ENCODE results near the gene WBP4.

DNA sequence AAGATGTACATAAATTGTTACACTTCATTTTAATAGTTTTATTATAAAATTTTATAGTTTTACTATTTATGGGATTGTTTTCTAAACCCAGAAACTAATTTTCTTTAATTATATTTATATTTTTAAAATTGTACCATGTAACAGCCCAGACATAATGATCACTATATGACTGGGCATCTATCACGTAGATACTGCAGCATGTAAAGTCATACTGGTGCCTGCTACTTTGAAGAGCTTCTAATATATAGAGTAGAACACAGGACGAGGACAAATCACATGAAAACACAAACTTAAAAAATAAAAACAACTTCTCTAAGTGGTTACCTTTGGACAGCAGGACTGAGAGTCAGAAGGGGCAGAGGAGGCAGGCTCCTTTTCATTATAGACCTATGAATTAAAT is 47.5 kb upstream of the WBP4 start:
- TF ChIP-seq EZH2 (IDR thresholded peaks at IDR 0.05; ENCODE audit: borderline replicate concordance, low read length) = no peak
- TF ChIP-seq, protein P1, sequence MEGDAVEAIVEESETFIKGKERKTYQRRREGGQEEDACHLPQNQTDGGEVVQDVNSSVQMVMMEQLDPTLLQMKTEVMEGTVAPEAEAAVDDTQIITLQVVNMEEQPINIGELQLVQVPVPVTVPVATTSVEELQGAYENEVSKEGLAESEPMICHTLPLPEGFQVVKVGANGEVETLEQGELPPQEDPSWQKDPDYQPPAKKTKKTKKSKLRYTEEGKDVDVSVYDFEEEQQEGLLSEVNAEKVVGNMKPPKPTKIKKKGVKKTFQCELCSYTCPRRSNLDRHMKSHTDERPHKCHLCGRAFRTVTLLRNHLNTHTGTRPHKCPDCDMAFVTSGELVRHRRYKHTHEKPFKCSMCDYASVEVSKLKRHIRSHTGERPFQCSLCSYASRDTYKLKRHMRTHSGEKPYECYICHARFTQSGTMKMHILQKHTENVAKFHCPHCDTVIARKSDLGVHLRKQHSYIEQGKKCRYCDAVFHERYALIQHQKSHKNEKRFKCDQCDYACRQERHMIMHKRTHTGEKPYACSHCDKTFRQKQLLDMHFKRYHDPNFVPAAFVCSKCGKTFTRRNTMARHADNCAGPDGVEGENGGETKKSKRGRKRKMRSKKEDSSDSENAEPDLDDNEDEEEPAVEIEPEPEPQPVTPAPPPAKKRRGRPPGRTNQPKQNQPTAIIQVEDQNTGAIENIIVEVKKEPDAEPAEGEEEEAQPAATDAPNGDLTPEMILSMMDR (conservative IDR thresholded peaks at IDR 0.05 in 1 of 2, IDR thresholded peaks at IDR 0.05 in 1 of 2; ENCODE audit: extremely low read depth in 1 of 2, insufficient read depth in 1 of 2, low read depth in 1 of 2, low read length in 2 of 2) = no peak

All from mammary epithelial cell (primary cell).